HG02642 (cell line): ENCODE measurements around the gene SCGB3A1.

ENCODE experiments used
- ATAC-seq: cut with Tn5 transposase; IDR thresholded peaks from one replicate; pipeline ENCODE4 v1.9.1; 2021; ENCODE audit warnings: mild to moderate bottlenecking; ENCODE audit not compliant: unreplicated experiment, poor library complexity

SCGB3A1 gene

GRCh38 chr5:180625791-180626660, 34.7 kb upstream of the SCGB3A1 start:
- ATAC-seq: no peak

DNA sequence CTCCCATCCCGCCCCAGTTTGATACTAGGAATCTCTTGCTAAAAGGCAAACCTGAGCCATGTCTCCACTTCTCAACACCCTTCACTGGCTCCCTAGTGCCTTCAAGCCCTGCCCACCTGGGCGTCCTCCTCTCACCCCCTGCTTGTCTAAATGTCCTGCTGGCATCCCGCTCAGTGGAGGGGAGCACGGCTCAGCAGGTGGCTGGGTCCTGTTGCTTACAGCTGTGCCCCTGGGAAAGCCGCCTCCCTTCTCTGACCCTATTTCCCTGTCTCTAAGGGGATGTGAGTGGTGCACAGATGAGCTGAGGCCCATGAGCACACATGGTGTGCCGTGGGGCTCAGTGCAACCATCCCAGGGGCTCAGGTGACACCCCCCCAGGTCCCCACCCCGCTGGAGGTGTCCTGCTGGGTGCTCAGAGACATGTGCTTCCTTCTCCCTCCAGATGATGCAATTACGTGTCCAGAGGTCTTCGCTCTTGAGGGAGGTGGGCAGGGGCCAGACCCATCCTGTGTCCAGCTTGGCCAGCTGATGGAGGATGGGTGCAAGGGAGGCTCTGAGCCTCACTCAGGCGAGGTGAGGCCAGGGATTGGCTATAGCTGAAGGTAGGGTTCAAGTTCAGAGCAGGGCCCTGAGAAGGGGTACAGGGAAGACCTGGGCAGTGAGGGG, 34.0 kb upstream of the SCGB3A1 start:
- no peak for ATAC-seq

GRCh38 chr5:180624587-180624986, 33.3 kb upstream of the SCGB3A1 start:
- ATAC-seq: no peak

- ATAC-seq: no peak
These were observed 32.5 kb upstream of the SCGB3A1 start for GRCh38 chr5:180623844-180624243.

- ATAC-seq: no peak
These were observed 32.1 kb upstream of the SCGB3A1 start for GRCh38 chr5:180623411-180623834.

DNA sequence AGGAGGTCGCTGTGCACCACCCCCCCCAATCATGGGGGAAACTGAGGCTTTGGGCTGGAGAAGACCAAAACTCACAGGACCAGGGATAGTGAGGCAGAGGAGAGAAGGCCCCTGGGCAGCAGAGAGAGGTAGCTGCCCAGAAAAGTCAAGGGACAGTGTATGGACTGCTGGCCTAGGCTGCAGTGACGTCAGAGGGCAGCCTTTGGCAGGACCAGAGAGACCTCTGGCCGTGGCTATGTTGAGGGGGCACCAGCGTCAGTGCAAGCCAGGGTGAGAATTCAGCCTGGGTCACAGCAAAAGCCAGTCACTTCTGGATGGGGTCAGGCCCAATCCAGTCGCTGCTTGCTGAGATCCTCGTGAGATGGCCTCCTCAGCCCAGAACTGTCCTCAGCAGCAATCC, 31.6 kb upstream of the SCGB3A1 start:
- no peak for ATAC-seq

- no peak for ATAC-seq
These were observed 30.0 kb upstream of the SCGB3A1 start for GRCh38 chr5:180621311-180621710.

DNA sequence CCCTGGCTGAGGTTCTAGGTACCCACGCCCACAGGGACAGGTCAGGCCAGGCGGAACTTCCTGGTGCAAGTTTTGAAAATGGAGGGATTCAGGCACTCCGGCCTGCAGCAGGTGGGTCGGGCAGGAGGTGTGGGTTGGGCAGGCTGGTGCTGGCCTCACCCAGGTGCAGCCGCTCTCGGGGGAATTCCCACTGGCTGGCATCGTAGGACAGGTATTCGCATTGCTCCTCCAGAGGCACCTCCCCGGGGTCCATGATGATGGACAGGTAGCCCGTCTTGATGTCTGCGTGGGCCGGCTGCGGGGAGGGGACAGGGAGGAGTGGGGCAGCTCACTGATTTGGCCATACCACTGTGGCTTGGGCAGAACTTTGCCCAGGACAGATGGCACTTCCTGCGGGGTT, 28.7 kb upstream of the SCGB3A1 start:
- no peak for ATAC-seq

DNA sequence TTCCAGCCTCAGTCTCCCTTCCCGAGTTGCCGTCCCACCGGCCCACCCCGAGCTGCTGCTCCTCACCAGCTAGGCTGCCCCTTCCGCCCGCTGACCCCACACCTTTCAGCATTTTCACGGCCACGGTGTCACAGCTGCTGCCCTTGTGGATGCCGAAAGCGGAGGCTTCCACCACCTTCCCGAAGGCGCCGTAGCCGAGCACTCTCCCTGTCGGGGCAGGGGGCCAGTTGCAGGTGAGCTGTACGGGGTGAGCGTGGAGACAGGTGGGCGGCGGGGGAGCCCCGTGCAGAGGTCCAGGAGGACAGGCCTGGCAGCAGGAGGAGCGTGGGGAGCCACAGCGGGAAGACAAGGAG, 28.2 kb upstream of the SCGB3A1 start:
- ATAC-seq: no peak

GRCh38 chr5:180618829-180619562, 27.7 kb upstream of the SCGB3A1 start:
- ATAC-seq: no peak

DNA sequence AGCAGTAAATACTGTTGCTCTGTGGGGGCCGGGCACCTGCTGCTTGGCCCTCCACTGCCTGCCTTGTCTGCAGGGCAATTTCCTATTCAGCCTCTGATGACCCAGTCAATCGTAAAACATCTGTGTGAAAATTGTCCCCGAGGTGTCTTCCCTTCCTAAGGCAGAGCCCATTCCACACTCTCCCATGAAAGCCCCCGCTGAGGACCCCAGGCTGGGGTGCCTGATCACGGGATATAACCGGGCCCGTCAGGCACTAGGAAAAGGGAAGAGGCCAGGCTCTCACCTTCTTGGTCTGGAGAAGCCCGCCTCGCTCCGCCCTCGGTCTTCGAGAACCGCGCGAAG, 27.2 kb upstream of the SCGB3A1 start:
- no peak for ATAC-seq

GRCh38 chr5:180613814-180614188, 22.5 kb upstream of the SCGB3A1 start:
- ATAC-seq: no peak

DNA sequence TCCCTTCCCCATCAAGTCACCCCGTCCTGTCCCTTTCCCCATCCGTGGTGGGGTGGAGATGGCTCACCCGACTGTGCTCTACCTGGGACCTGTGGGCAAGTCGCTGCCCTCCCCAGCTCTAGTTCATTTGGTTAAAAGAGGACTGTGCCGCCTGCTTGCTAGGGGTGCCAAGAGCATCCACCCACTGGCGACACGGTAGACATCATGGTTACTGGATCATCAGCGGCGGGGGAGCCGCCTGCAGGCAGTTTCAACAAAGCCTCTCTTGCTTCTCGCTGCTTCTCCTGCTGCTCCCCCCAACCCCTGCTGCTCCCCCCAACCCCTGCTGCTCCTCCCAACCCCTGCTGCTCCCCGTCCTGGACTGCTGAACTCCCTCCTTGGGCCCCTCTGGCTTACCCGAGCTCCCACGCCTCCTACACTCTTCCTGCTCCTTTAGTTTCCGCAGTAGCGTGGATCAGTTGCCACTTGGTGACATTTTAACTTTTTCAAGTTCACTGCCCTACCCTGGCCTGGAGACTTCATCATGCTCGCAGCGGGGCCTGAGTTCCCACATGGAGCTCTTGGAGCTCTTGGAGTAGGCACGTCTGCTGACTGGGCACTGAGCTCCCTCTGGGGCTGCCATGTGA, 22.0 kb upstream of the SCGB3A1 start:
- ATAC-seq: no peak

DNA sequence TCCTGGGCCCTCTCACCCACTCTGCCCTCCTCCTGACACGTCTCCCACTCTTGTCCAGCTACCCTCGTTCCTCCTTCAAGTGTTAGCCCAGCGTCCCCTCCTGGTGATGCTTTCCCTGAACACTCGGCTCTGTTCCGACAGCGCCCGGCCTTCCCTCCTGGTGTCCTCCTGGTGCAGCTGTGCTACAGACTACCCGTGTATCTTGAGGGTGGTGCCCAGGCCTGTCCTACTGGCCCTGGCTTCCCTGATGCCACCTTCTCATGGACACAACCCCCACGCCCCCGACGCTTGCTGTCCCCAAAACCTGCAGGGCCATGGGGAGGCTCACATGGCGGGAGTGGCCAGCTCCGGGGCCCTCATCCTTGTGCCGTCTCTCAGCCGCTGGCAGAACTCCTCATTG, 21.4 kb upstream of the SCGB3A1 start:
- ATAC-seq: no peak

- ATAC-seq: no peak
These were observed 20.0 kb upstream of the SCGB3A1 start for GRCh38 chr5:180611140-180611850.

DNA sequence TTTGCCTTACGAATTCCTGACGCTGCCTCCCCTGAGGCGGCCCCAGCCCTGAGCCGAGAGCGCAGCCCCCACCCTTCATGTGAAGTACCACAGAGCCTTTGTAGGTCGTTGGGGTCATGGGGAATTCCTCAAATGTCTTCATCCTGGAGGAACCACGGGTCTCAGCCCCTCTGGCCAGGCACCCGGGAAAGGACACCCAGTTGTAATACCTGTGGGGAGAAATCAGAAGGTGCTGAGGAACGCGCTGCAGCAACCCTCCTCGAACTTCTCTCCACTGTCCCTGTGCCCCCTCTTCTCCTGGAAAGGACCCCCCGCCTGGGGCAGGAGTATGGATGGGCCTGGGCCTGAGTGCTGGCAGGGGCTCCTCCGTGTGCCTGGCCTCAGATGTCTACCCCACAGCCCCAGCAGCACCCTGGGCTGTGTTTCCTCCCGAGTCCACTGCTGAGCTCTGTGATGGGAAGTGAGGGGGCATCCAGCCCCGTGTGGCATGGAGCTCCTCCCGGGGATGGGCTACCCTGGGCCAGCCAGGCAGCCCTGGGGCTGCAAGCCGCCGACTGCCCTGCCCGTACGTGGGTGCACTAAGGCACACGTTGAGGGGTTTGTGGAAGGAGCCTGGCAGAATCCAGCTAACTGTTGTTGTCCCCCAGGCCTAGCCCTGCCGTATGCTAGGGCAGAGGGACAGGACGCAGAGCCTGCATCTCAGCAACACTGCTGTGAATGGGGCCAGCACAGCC, 18.7 kb upstream of the SCGB3A1 start:
- no peak for ATAC-seq

DNA sequence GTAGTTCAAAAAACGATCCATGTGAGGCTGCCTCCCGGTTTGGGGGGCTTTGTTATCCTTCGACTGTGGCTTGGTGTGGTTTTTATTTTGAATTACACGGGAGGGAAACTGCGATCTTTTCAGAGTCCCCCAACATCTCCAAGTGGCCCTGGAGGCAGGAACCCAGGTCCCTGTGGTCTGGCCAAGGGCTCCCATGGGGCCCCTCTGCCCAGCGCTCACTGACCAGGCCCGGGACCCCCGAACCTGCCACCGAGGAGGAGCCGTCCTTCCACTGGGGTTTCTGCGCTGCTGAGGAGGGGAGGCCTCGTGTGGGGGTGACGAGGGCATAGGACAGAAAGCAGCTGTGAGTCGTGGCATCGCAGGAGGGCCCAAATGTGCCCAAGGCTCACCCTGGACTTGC, 18.1 kb upstream of the SCGB3A1 start:
- no peak for ATAC-seq

DNA sequence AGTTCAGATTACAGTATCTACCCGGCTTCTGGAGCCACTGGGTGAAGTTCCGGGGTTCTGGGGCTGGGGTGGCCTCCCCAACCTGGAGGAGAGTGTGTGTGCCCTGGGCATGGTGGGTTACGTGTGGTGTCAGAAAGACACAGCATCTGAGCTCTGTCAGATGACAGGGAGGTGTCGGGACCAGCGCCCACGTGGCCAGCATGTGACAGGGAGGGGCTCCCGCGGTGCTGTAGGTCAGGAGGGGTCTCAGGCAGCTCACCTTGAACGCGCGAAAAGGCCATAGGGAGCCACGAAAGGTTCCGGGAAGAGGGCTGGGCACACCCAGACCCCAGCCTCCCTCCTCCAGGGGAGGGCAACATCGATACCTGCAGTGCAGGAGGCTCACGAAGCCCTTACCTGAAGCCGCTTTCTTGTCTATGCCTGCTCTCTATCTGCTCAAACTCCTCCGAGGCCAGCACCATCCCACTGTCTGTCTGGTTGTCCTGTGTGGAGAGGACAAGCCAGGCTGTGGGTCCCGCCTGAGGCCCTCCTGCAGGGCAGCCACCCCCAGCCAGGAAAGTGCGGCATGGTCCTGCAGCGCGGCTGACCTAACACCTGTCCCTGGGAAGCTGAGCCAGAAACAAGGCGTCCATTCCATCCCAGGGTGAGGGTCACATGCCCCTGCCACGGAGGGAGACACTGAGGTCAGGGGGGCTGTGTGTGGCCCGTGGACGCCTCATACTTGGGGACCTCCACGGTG, 17.4 kb upstream of the SCGB3A1 start:
- no peak for ATAC-seq
